ENCODE results near the gene TBC1D2. TPM values are rescaled to one million over a fixed set of nuclear protein-coding genes. Genes with fewer than 3 reads are reported as not detected.
"Not testable (repeated sequence)": the region's sequence is repeated elsewhere in the genome, so short reads cannot be mapped to it uniquely, and the experiment has no call there.

Gene TBC1D2
- total and polyA plus RNA-seq, 5 donors from 2014 or later: 8.2 to 11.5 (median 10.1) TPM

DNA sequence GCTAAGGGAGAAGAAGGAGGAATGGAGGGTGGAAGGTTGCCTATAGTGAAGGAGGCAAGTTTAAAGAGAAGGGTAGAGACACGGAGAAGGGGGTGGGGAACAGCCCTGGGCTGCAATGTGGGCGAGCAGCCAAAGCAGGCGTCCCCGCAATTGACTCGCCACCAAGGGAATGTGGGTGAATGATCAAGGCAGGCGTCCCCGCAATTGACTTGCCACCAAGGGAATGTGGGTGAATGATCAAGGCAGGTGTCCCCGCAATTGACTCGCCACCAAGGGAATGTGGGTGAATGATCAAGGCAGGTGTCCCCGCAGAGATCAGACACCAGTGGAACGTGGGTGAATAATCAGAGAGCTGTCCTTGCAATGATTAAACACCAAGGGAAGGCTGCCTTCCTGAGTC is 14.8 kb upstream of the TBC1D2 start:
- not testable (repeated sequence) for H3K9me3 Mint-ChIP-seq; H3K36me3 Mint-ChIP-seq; H3K27ac ChIP-seq (ENCODE audit: insufficient read depth, low read length, poor library complexity, severe bottlenecking); ATAC-seq (ENCODE audit: low read depth in 2 of 2); H3K4me1 ChIP-seq (ENCODE audit: control insufficient read depth, insufficient read depth, low read length, poor library complexity, severe bottlenecking); H3K4me3 Mint-ChIP-seq; H3K9me3 ChIP-seq (ENCODE audit: control insufficient read depth in 2 of 2, low read length in 2 of 2); H3K36me3 ChIP-seq (ENCODE audit: control insufficient read depth, insufficient read depth, low read length); DNase-seq; H3K27me3 ChIP-seq (ENCODE audit: control insufficient read depth, insufficient read depth, low read length); H3K4me3 ChIP-seq (ENCODE audit: low read depth, low read length); H3K27ac Mint-ChIP-seq; H3K4me1 Mint-ChIP-seq
- peaks cover 19% of the 10 kb centered on the region for H3K27me3 Mint-ChIP-seq

DNA sequence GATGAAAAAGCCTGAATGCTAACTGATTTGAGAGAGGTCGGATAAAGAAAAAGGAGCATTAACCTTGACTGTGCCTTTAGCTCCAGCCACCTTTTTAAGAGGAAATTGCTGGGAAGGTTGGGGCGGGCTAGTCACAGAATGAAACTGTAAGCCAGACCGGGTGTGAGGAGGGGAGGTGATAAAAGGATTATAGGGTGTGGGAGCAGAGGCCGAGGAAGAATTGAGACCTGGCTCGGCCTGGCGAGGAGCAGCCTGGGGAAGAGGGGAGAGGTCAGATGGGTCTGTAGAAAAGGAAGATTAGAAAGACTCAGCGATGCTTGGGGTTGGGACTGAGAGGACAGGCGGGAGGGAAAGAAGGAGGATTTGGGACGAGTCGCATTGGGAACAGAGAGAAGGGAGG is 14.2 kb upstream of the TBC1D2 start:
- not testable (repeated sequence) for H3K4me1 ChIP-seq (ENCODE audit: control insufficient read depth, insufficient read depth, low read length, poor library complexity, severe bottlenecking); H3K4me3 Mint-ChIP-seq; H3K36me3 Mint-ChIP-seq; H3K27ac ChIP-seq (ENCODE audit: insufficient read depth, low read length, poor library complexity, severe bottlenecking); H3K9me3 Mint-ChIP-seq; H3K9me3 ChIP-seq (ENCODE audit: control insufficient read depth in 2 of 2, low read length in 2 of 2); H3K4me3 ChIP-seq (ENCODE audit: low read depth, low read length); DNase-seq; H3K27me3 ChIP-seq (ENCODE audit: control insufficient read depth, insufficient read depth, low read length); H3K4me1 Mint-ChIP-seq; ATAC-seq (ENCODE audit: low read depth in 2 of 2); H3K27ac Mint-ChIP-seq; H3K36me3 ChIP-seq (ENCODE audit: control insufficient read depth, insufficient read depth, low read length)
- H3K27me3 Mint-ChIP-seq: peaks cover 14% of the 10 kb centered on the region

DNA sequence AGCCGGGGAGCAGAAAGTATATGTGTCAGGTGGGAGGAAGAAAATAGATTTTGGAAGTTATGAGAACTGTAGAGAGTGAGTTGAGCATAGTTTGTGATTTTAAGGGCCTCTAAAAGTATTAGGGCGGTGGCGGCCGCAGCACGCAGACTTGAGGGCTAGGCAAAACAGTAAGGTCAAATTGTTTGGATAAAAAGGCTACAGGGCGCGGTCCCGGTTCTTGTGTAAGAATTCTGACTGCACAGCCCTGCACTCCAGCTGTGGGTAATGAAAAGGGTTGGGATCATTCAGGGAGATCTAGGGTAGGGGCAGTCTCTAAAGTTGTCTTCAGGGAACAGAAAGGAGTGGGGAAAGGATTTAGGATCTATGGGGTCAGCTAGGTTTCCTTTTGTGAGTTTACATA is 12.1 kb upstream of the TBC1D2 start:
- H3K27ac Mint-ChIP-seq; DNase-seq; H3K4me3 ChIP-seq (ENCODE audit: low read depth, low read length); H3K4me1 Mint-ChIP-seq; H3K9me3 Mint-ChIP-seq; H3K27me3 ChIP-seq (ENCODE audit: control insufficient read depth, insufficient read depth, low read length); H3K27ac ChIP-seq (ENCODE audit: insufficient read depth, low read length, poor library complexity, severe bottlenecking); H3K9me3 ChIP-seq (ENCODE audit: control insufficient read depth in 2 of 2, low read length in 2 of 2); H3K36me3 Mint-ChIP-seq; H3K4me1 ChIP-seq (ENCODE audit: control insufficient read depth, insufficient read depth, low read length, poor library complexity, severe bottlenecking); ATAC-seq (ENCODE audit: low read depth in 2 of 2); H3K36me3 ChIP-seq (ENCODE audit: control insufficient read depth, insufficient read depth, low read length); H3K4me3 Mint-ChIP-seq: not testable (repeated sequence)
- H3K27me3 Mint-ChIP-seq: peaks cover 11% of the 10 kb centered on the region

DNA sequence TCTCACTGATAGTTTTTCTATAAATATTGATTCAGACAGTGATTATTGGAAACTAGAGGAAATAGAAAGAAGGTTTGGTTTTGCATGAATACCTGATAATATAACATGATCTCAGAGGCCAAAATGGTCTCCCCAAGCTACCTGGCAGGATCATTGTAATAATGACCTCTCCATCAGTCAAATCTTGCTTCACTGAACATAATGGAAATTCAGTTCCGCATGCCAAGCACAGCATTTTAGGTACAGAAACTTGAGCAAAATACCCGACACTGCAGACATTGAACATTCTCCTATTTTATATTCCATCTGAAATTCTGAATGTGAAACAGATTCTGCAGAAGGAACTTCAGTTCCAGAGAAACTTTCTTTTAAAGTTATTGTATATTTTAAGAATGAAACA is 9.1 kb upstream of the TBC1D2 start:
- Histone ChIP-seq H3K27ac (ENCODE audit: insufficient read depth, low read length, poor library complexity, severe bottlenecking) (no peak overlapping the region), H3K9me3 (ENCODE audit: control insufficient read depth in 2 of 2, low read length in 2 of 2) (no peaks in the 10 kb centered on the region), H3K27me3 (ENCODE audit: control insufficient read depth, insufficient read depth, low read length) (no peaks in the 10 kb centered on the region), H3K36me3 (ENCODE audit: control insufficient read depth, insufficient read depth, low read length) (no peaks in the 10 kb centered on the region), H3K4me1 (ENCODE audit: control insufficient read depth, insufficient read depth, low read length, poor library complexity, severe bottlenecking) (no peaks in the 10 kb centered on the region), H3K4me3 (ENCODE audit: low read depth, low read length) (no peak overlapping the region)
- H3K27ac Mint-ChIP-seq: no peak overlapping the region
- no peak for ATAC-seq (ENCODE audit: low read depth in 2 of 2)
- peaks cover 4% of the 10 kb centered on the region for H3K27me3 Mint-ChIP-seq
- H3K4me3 Mint-ChIP-seq: no peak overlapping the region
- peaks cover 2 to 10% (median 4%) of the 10 kb centered on the region in 4 donors for H3K4me1 Mint-ChIP-seq
- no peaks in the 10 kb centered on the region for H3K36me3 Mint-ChIP-seq
- no peak for DNase-seq
- H3K9me3 Mint-ChIP-seq: no peaks in the 10 kb centered on the region

DNA sequence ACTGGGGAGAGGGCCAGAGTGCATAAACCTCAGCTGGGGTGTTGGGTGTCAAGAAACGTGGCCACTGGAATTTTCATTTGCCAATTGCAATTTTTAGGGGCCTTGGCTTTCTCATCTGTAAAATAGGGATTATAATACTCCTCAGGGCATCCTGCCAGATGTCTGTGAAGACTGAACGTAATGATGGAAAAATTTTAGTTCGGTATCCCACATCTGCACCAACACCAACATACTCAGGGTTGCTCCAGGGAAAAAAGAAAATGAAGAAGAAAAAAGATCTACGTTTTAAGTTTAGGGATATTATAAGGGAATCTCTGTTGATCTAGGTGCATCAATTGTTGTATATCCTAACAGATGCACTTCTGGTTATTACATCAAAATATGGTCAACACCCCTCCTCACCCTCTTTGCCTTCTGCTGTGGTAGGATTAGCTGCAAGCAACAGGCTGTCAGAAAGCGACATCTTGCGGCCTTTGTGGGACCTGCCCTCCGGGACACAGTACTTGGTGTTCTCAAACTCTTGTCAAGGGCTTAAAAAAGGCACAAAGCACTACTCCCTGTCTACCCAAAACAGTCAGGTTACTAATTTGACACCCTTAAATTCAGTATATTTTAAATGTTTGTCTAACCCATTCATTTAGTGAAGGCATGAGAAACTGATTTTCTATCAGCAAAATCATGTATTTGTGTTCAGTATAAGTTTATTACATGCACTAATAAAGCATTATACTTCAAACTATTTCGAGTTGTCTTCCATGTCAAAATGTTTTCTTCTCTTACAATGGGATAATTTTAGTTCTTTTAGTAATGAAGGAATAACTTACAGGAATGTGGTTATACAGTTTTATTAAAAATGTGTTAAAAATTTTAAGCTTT is 8.3 kb upstream of the TBC1D2 start:
- no peaks in the 10 kb centered on the region for H3K36me3 ChIP-seq (ENCODE audit: control insufficient read depth, insufficient read depth, low read length)
- H3K9me3 Mint-ChIP-seq: no peaks in the 10 kb centered on the region
- DNase-seq: peak; percentile 72 to 88 (median 83)
- H3K9me3 ChIP-seq (ENCODE audit: control insufficient read depth in 2 of 2, low read length in 2 of 2): no peaks in the 10 kb centered on the region
- no peaks in the 10 kb centered on the region for H3K36me3 Mint-ChIP-seq
- H3K4me1 Mint-ChIP-seq: peaks cover 2 to 10% (median 4%) of the 10 kb centered on the region in 4 donors
- no peak overlapping the region for H3K27ac ChIP-seq (ENCODE audit: insufficient read depth, low read length, poor library complexity, severe bottlenecking)
- H3K27me3 Mint-ChIP-seq: no peaks in the 10 kb centered on the region
- H3K27ac Mint-ChIP-seq: no peak overlapping the region
- ATAC-seq (ENCODE audit: low read depth in 2 of 2): peak; percentile 98 to 99
- H3K27me3 ChIP-seq (ENCODE audit: control insufficient read depth, insufficient read depth, low read length): no peaks in the 10 kb centered on the region
- H3K4me3 ChIP-seq (ENCODE audit: low read depth, low read length): no peak overlapping the region
- peak overlapping the region in 1 of 4 donors; percentile 6 for H3K4me3 Mint-ChIP-seq
- no peaks in the 10 kb centered on the region for H3K4me1 ChIP-seq (ENCODE audit: control insufficient read depth, insufficient read depth, low read length, poor library complexity, severe bottlenecking)

DNA sequence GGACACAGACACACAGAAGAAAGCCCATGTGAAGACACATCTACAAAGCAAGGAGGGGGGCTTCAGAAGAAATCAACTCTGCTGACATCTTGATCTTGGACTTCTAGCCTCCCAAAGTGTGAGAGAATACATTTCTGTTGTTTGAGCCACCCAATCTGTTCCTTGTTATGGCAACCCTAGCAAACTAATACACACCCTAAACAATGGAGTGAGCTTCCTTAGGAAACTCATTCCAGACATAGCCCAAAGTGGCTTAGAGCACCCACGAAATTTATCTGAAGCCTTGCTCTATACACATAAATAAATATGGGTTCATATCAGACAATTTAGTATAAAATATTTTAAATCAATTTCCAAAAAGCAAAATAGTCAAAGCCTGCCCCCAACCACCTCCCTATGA is 7.6 kb upstream of the TBC1D2 start:
- H3K27ac ChIP-seq (ENCODE audit: insufficient read depth, low read length, poor library complexity, severe bottlenecking): no peak overlapping the region
- Mint-ChIP-seq H3K4me3 (no peak overlapping the region), H3K36me3 (no peaks in the 10 kb centered on the region), H3K27ac (no peak overlapping the region), H3K27me3 (no peaks in the 10 kb centered on the region), H3K9me3 (no peaks in the 10 kb centered on the region), H3K4me1 (peaks cover 2 to 10% (median 4%) of the 10 kb centered on the region in 4 donors)
- no peak for ATAC-seq (ENCODE audit: low read depth in 2 of 2)
- H3K9me3 ChIP-seq (ENCODE audit: control insufficient read depth in 2 of 2, low read length in 2 of 2): no peaks in the 10 kb centered on the region
- H3K36me3 ChIP-seq (ENCODE audit: control insufficient read depth, insufficient read depth, low read length): no peaks in the 10 kb centered on the region
- no peaks in the 10 kb centered on the region for H3K4me1 ChIP-seq (ENCODE audit: control insufficient read depth, insufficient read depth, low read length, poor library complexity, severe bottlenecking)
- no peak for DNase-seq
- no peak overlapping the region for H3K4me3 ChIP-seq (ENCODE audit: low read depth, low read length)
- H3K27me3 ChIP-seq (ENCODE audit: control insufficient read depth, insufficient read depth, low read length): no peaks in the 10 kb centered on the region

DNA sequence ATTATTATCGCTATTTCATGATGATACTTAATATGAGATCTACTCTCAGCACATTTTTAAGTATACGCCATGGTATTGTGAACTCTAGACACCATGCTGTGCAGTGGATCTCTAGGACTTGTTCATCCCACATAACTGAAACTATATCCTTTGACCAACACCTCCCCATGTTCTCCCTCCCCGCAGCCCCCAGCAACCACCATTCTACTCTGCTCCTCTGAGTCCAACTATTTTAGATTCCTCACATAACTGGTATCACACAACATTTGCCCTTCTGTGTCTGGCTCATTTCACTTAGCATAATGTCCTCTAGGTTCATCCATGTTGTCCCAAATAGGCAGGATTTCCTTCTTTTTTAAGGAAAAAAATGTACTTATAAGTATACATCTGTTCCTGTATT is 6.6 kb upstream of the TBC1D2 start:
- Mint-ChIP-seq H3K4me3 (no peak overlapping the region), H3K27ac (no peak overlapping the region), H3K36me3 (no peaks in the 10 kb centered on the region), H3K9me3 (no peaks in the 10 kb centered on the region), H3K4me1 (peaks cover 2 to 10% (median 4%) of the 10 kb centered on the region in 4 donors), H3K27me3 (no peaks in the 10 kb centered on the region)
- no peak for DNase-seq
- no peak for ATAC-seq (ENCODE audit: low read depth in 2 of 2)
- no peaks in the 10 kb centered on the region for H3K27me3 ChIP-seq (ENCODE audit: control insufficient read depth, insufficient read depth, low read length)
- H3K36me3 ChIP-seq (ENCODE audit: control insufficient read depth, insufficient read depth, low read length): no peaks in the 10 kb centered on the region
- no peak overlapping the region for H3K4me3 ChIP-seq (ENCODE audit: low read depth, low read length)
- no peak overlapping the region for H3K27ac ChIP-seq (ENCODE audit: insufficient read depth, low read length, poor library complexity, severe bottlenecking)
- no peaks in the 10 kb centered on the region for H3K9me3 ChIP-seq (ENCODE audit: control insufficient read depth in 2 of 2, low read length in 2 of 2)
- H3K4me1 ChIP-seq (ENCODE audit: control insufficient read depth, insufficient read depth, low read length, poor library complexity, severe bottlenecking): peaks cover 3% of the 10 kb centered on the region

DNA sequence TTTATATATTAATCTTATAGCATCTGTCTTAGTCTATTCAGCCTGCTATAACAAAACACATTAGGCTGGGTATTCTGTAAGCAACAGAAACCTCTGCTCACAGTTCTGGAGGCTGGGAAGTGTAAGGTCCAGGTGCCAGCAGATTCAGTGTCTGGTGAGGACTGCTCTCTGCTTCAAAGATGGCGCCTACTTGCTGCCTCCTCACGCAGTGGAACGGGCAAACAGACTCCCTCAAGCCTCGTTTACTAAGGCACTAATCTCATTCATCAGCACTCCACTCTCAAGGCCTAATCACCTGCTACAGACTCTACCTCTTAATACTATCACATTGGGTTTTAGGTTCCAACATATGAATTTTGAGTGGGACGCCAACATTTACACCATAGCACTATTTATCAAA is 5.2 kb upstream of the TBC1D2 start:
- H3K4me1 ChIP-seq (ENCODE audit: control insufficient read depth, insufficient read depth, low read length, poor library complexity, severe bottlenecking): peaks cover 12% of the 10 kb centered on the region
- peaks cover 4 to 12% (median 9%) of the 10 kb centered on the region in 4 donors for H3K4me1 Mint-ChIP-seq
- no peaks in the 10 kb centered on the region for H3K36me3 Mint-ChIP-seq
- H3K4me3 Mint-ChIP-seq: no peak overlapping the region
- ATAC-seq (ENCODE audit: low read depth in 2 of 2) (no peak), DNase-seq (no peak)
- no peaks in the 10 kb centered on the region for H3K36me3 ChIP-seq (ENCODE audit: control insufficient read depth, insufficient read depth, low read length)
- no peak overlapping the region for H3K27ac ChIP-seq (ENCODE audit: insufficient read depth, low read length, poor library complexity, severe bottlenecking)
- H3K4me3 ChIP-seq (ENCODE audit: low read depth, low read length): no peak overlapping the region
- H3K27ac Mint-ChIP-seq: no peak overlapping the region
- no peaks in the 10 kb centered on the region for H3K27me3 Mint-ChIP-seq
- no peaks in the 10 kb centered on the region for H3K9me3 ChIP-seq (ENCODE audit: control insufficient read depth in 2 of 2, low read length in 2 of 2)
- no peaks in the 10 kb centered on the region for H3K27me3 ChIP-seq (ENCODE audit: control insufficient read depth, insufficient read depth, low read length)
- no peaks in the 10 kb centered on the region for H3K9me3 Mint-ChIP-seq
